GM18498 (cell line): Measurements from ENCODE around the gene GTPBP6.
"Not testable (repeated sequence)": the region's sequence is repeated elsewhere in the genome, so short reads cannot be mapped to it uniquely, and the experiment has no call there.

Source experiments
- ATAC-seq: cut with Tn5 transposase; IDR thresholded peaks from one replicate; pipeline ENCODE4 v1.9.1; 2021; ENCODE audit warnings: mild to moderate bottlenecking, moderate library complexity; ENCODE audit not compliant: unreplicated experiment

GTPBP6 gene

GRCh38 chrX:298993-299392 is 19.6 kb downstream of the GTPBP6 start:
- no peak for ATAC-seq

GRCh38 chrX:295136-295535 is 23.5 kb downstream of the GTPBP6 start:
- no peak for ATAC-seq

- ATAC-seq = no peak
Observed at GRCh38 chrX:292900-293897, 25.4 kb downstream of the GTPBP6 start.

GRCh38 chrX:291411-291901 is 27.1 kb downstream of the GTPBP6 start:
- ATAC-seq = no peak

- no peak for ATAC-seq
Observed at GRCh38 chrX:290476-291166, 28.0 kb downstream of the GTPBP6 start.

- no peak for ATAC-seq
Observed at GRCh38 chrX:288561-288991, 30.0 kb downstream of the GTPBP6 start.

- ATAC-seq = no peak
Observed at GRCh38 chrX:287670-288069, 30.9 kb downstream of the GTPBP6 start.

- no peak for ATAC-seq
Observed at GRCh38 chrX:285076-285677, 33.4 kb downstream of the GTPBP6 start.

GRCh38 chrX:283115-283845 is 35.3 kb downstream of the GTPBP6 start:
- peak; percentile 98 for ATAC-seq

- ATAC-seq = not testable (repeated sequence)
Observed at GRCh38 chrX:282000-282681, 36.5 kb downstream of the GTPBP6 start.

- no peak for ATAC-seq
Observed at GRCh38 chrX:281166-281999, 37.2 kb downstream of the GTPBP6 start, which contains the start of gene PLCXD1. Gene PLCXD1, plus strand, starts transcription at chrX:281381. Its CDS starts 2,807 bp downstream, at chrX:284188.

GRCh38 chrX:280722-281121 is 37.9 kb downstream of the GTPBP6 start:
- ATAC-seq = not testable (repeated sequence)

GRCh38 chrX:279757-280604 is 38.6 kb downstream of the GTPBP6 start:
- not testable (repeated sequence) for ATAC-seq

- ATAC-seq = peak; percentile 35
Observed at GRCh38 chrX:276581-277201, 41.9 kb downstream of the GTPBP6 start.

- ATAC-seq = peak; percentile 78
Observed at GRCh38 chrX:275967-276580, 42.5 kb downstream of the GTPBP6 start.

GRCh38 chrX:275476-275966 is 43.1 kb downstream of the GTPBP6 start:
- peak; percentile 42 for ATAC-seq

GRCh38 chrX:274904-275475 is 43.6 kb downstream of the GTPBP6 start:
- ATAC-seq = no peak
